GM10266 (cell line): ENCODE data around the gene MARVELD2.
"Not testable (repeated sequence)": the region's sequence is repeated elsewhere in the genome, so short reads cannot be mapped to it uniquely, and the experiment has no call there.

ENCODE experiments used
- DNase-seq: peaks from one replicate; pipeline ENCODE4 v3.0.0; 2012; ENCODE audit errors: extremely low spot score
- TF ChIP-seq, protein P1 (sequence below): IDR thresholded peaks from 2 replicates; pipeline ENCODE4 v1.5.1; 2012; ENCODE audit warnings: mild to moderate bottlenecking, low read depth; ENCODE audit not compliant: control insufficient read depth, insufficient read depth; ENCODE audit errors: missing control alignments

Gene MARVELD2

DNA sequence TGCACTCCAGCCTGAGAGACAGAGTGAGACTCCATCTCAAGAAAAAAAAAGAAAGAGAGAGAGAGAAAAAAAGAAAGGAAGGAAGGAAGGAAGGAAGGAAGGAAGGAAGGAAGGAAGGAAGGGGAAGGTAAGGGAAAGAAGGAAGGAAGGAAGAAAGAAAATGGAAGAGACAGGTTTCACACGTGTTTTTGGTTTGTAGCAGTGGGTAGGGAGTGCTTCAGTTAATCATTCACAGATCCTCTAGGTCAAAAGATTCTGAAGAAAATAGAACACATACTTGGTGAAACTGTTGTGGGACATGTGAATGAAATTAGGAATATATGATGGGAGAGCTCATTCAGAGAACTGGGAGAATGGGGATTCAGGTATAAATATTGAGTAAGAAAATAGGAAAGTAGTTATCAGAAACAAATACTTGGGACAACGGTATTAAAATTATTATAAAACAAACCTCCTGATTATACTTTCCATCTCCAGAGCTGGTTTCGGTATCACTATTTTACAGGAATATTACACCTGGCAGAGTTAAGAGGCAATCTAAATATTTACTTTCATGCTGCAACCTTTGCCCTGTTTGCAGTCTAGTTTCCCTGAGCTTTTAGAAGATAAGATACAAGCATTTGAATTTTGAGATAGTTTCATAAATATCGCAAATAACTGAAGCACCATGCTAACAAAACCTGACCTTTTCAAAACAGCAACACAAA is 37.2 kb downstream of the MARVELD2 start:
- DNase-seq = no peak

DNA sequence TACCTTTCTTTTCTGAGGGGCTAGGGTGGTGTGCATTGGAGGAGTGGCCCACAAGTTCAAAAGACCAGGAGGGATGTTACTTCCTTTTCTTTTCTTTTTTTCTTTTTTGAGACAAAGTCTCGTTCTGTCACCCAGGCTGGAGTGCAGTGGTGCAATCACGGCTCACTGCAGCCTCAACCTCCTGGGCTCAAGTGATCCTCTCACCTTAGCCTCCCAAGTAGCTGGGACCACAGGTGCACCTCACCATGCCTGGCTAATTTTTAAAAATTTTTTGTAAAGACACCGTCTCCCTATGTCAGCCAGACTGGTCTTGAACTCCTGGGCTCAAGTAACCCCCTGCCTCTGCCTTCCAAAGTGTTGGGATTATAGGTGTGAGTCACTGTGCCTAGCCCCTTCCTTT is 38.6 kb downstream of the MARVELD2 start:
- not testable (repeated sequence) for DNase-seq

More for the DNA sequence above, 37.2 kb downstream of the MARVELD2 start:
- TF ChIP-seq, protein P1, sequence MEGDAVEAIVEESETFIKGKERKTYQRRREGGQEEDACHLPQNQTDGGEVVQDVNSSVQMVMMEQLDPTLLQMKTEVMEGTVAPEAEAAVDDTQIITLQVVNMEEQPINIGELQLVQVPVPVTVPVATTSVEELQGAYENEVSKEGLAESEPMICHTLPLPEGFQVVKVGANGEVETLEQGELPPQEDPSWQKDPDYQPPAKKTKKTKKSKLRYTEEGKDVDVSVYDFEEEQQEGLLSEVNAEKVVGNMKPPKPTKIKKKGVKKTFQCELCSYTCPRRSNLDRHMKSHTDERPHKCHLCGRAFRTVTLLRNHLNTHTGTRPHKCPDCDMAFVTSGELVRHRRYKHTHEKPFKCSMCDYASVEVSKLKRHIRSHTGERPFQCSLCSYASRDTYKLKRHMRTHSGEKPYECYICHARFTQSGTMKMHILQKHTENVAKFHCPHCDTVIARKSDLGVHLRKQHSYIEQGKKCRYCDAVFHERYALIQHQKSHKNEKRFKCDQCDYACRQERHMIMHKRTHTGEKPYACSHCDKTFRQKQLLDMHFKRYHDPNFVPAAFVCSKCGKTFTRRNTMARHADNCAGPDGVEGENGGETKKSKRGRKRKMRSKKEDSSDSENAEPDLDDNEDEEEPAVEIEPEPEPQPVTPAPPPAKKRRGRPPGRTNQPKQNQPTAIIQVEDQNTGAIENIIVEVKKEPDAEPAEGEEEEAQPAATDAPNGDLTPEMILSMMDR = no peak

DNA sequence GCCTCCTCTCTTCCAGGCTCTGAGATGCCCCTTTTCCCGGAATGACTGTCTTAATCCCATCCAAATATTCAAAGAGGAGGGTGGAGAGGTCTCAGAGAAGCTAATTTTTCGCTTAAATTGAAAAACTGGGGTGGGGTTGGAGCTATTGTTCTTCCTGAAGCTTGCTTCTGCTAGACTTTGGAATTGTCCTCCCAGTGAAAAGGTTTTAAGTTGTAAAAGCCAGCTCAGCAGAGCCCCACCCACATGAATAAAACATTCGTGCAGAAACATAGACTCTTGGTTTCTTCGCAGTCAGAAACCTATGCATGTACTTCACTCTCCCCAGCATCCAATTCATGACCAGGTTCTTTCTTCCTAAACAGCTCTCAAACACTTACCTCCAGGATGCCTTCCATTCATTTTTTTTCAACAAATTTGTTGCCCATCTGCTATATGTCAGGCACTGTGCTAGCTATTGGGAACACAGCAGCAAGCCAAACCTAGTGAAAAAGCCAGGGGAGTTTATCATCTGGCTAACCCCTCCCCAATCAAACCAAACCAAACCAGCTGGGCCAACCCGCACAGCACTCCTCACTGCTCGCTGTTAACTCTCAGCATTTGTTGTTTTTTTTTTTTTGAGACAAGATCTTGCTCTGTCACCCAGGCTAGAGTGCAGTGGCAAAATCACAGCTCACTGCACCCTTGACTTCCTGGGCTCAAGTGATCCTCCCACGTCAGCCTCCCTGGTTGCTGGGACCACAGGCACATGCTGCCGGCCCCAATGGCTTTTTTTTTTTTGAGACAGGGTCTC is 39.7 kb downstream of the MARVELD2 start:
- no peak for DNase-seq
- TF ChIP-seq, protein P1 = no peak

DNA sequence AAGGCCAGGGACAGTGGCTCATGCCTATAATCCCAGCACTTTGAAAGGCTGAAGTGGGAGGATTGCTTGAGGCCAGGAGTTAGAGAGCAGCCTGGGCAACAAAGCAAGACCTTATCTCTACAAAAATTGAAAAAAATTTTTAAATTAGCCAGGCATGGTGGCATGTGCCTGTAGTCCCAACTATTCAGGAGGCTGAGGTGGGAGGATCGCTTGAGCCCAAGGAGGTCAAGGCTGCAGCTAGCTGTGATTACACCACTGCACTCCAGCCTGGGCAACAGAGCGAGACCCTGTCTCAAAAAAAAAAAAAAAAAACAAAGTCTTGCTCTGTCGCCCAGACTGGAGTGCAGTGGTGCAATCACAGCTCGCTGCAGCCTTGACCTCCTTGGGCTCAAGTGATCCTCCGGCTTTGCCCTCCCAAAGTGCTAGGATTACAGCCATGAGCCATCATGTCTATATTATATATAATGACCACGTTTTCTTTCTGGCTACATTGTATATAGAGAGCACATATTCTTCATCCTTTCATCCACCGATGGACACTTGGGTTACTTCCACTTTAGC is 40.6 kb downstream of the MARVELD2 start:
- not testable (repeated sequence) for DNase-seq

DNA sequence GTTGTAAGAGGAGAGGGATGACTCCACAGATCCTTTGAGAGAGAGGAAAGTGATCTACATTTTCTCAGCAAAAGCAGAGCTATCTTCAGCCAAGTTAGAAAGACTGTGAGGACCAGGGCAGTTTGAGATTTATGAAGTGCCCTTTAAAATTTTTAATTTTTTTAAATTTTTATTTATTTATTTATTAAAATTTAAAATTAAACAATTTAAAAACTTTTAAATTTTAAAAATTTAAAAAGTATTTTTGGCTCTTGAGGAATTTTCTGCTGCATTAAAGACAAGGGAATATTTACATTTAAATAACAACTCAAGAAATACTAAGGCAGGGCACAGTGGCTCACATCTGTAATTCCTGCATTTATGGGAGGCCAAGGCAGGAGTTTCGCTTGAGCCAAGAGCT is 47.3 kb downstream of the MARVELD2 start:
- TF ChIP-seq, protein P1 = no peak

DNA sequence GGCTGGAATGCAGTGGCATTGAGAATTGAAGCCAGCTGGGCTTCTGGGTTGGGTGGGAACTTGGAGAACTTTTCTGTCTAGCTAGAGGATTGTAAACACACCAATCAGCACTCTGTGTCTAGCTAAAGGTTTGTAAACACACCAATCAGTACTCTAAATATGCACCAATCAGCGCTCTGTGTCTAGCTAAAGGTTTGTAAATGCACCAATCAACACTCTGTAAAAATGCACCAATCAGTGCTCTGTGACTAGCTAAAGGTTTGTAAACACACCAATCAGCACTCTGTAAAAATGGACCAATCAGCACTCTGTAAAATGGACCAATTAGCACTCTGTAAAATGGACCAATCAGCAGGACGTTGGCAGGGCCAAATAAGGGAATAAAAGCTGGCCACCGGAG is 51.5 kb downstream of the MARVELD2 start:
- DNase-seq = not testable (repeated sequence)

More for the DNA sequence above, 47.3 kb downstream of the MARVELD2 start:
- no peak for DNase-seq

DNA sequence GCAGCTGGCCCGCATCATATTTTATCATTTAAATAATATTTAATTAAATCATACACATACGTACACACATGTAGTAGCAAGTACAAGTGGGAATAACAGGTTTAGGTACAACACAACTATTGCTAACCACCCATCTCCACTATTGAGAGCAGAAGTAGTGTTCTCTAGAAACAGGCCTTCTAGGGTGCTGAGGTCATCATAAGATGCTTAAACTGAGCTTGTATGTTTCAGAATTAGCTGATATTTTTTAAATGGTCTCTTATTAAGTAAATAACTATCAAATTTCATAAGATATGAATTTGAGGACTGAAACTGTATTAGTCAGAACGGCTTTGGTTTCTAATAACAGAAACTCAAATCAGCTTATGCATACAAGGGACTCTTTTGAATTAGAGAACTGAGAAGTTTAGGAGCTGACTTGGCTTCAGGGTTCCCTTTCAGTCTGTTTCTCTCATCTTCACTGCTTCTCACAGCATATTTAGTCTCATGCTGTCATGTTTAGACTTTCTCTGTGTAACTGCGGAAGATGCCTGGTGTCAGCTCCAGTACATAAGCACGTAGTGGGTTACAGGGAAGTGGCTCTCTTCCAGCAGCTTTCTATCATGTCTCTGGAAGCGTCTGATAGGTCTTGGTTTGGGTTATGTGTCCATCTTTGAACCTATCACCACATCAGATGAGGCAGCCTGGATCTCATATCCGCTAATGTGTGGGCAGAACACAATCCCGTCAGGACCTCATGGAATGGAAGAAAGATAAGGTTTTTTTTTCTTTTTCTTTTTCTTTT is 52.7 kb downstream of the MARVELD2 start:
- peak; percentile 77 for DNase-seq
- TF ChIP-seq, protein P1 = no peak

DNA sequence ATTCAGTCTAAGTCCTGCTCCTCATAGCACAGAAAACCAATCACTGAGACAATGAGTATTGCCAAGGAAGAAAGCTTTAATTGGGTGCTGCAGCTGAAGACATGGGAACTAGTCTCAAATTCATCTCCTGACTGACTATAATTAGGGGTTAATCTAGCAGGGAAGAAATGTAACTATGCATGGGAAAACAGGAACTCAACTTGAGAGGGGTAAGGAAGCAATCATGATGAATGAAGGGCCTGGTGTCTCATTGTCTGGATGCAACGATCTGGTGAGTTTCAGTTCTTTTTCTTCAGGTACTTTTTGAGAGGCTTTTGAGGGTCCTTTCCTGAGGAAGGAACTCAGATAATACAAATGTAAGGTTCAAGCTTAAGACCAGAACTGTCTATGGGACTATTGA is 53.7 kb downstream of the MARVELD2 start:
- TF ChIP-seq, protein P1 = no peak
- no peak for DNase-seq

DNA sequence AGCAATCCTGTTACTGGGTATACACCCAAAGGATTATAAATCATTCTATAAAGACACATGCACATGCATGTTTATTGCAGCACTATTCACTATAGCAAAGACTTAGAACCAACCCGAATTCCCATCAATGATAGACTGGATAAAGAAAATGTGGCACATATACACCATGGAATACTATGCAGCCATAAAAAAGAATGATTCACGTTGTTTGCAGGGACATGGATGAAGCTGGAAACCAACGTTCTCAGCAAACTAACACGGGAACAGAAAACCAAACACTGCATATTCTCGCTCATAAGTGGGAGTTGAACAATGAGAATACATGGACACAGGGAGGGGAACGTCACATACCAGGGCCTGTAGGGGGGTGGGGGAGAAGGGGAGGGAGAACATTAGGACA is 56.6 kb downstream of the MARVELD2 start:
- not testable (repeated sequence) for DNase-seq

DNA sequence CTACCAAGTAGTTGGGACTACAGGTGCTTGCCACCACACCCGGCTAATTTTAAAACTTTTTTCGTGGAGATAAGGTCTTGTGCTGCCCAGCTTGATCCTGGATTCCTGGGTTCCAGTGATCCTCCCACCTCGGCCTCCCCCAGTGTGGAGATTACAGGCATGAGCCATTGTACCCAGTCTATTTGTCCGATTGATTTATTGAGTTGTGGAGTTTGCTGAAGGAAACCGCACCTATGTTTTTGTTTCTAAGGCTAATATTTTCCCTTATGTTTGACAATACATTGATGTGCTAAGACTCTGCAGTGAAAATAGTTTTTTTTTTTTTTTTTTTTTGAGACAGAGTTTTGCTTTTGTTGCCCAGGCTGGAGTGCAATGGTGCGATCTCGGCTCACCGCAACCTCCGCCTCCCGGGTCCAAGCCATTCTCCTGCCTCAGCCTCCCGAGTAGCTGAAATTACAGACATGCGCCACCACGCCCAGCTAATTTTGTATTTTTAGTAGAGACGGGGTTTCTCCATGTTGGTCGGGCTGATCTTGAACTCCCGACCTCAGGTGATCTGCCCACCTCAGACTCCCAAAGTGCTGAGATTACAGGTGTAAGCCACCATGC is 57.7 kb downstream of the MARVELD2 start:
- DNase-seq = not testable (repeated sequence)
